Measurements from ENCODE around the gene RPL9. TPM values are rescaled to one million over a fixed set of nuclear protein-coding genes. Genes with fewer than 3 reads are reported as not detected.

The RPL9 gene
- total and polyA plus RNA-seq, 2 of the 4 experiments (the other 2 are of a cell fraction), result 1,627 to 1,905 TPM

DNA sequence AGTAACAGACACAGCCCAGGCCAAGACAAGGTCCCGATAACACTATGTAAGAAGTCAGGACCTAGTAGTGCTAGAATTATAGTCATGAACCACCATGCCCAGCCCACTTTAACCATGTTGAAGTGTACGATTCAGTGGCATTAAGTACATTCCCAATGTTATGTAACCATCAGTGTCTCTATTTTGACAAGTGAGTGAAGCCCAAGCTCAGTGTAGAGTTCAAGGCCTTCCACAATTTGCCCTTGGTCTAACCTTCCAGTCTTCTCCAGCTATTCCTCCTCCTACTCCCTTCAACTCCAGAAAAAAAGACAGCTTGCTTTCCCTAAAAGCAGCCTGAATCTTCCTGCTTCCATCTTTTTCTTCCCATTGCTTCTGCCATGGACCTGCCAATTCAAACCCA lies 31.6 kb upstream of the RPL9 start:
- ATAC-seq (ENCODE audit: low read depth), result no peak
- Histone ChIP-seq H4K20me1 (ENCODE audit: insufficient read depth, low read length) (no peaks in the 10 kb centered on the region), H2AK9ac (replicated peaks; ENCODE audit: low read depth, low read length, poor library complexity) (no peak overlapping the region), H2BK15ac (ENCODE audit: low read depth, low read length) (no peak overlapping the region), H3K27ac (ENCODE audit: insufficient read depth, low read length) (no peak overlapping the region), H3K4ac (ENCODE audit: low read depth, low read length) (no peak overlapping the region), H3K18ac (ENCODE audit: low read depth, low read length) (no peak overlapping the region), H2BK5ac (ENCODE audit: low read depth, low read length, poor library complexity, severe bottlenecking) (no peak overlapping the region), H3K4me2 (ENCODE audit: low read depth, low read length) (no peak overlapping the region), H4K91ac (ENCODE audit: insufficient read depth, low read depth, low read length) (no peak overlapping the region), H2AK5ac (ENCODE audit: low read depth, low read length) (no peak overlapping the region), H3K36me3 (ENCODE audit: control insufficient read depth, insufficient read depth, low read length) (no peaks in the 10 kb centered on the region), H3K27me3 (ENCODE audit: control insufficient read depth, insufficient read depth, low read length) (no peaks in the 10 kb centered on the region), H3K9me3 (ENCODE audit: control insufficient read depth, insufficient read depth, low read length) (no peaks in the 10 kb centered on the region), H3K4me3 (ENCODE audit: insufficient read depth, low read depth, low read length) (no peak overlapping the region), H3K9ac (ENCODE audit: low read depth, low read length) (no peak overlapping the region), H3K79me1 (ENCODE audit: low read depth in 1 of 2, low read length in 2 of 2) (no peaks in the 10 kb centered on the region), H3K56ac (ENCODE audit: extremely low read depth, insufficient read depth, low read length) (no peak overlapping the region), H3K9me1 (ENCODE audit: insufficient read depth, low read length) (no peaks in the 10 kb centered on the region), H3K4me1 (ENCODE audit: control insufficient read depth, insufficient read depth, low read length) (no peaks in the 10 kb centered on the region), H2BK120ac (ENCODE audit: low read depth, low read length) (no peak overlapping the region), H3K14ac (replicated peaks; ENCODE audit: low read depth, low read length) (no peak overlapping the region), H3K23ac (ENCODE audit: low read depth, low read length) (no peak overlapping the region), H2BK20ac (ENCODE audit: low read depth, low read length) (no peak overlapping the region), H2AFZ (replicated peaks; ENCODE audit: low read length, poor library complexity) (no peak overlapping the region), H4K5ac (ENCODE audit: low read depth, low read length) (no peak overlapping the region), H4K8ac (ENCODE audit: low read depth in 2 of 2, low read length in 2 of 2) (no peak overlapping the region)
- intact Hi-C loops (cut with micrococcal nuclease), result no loop called here
- CTCF ChIA-PET, result interaction anchor here (1.0 kb wide), 1 partner anchor 19 kb away, joined by 3 read pairs; no protein-coding TSS in a partner anchor
- BruUV-seq (replicated peaks), result no TSS peak
- dilution Hi-C loops (cut with HindIII; ENCODE audit: low sequenced_read_pairs, unreplicated experiment), result no loop called here
- no CpG with 5 or more reads among the region's 2 CpGs for WGBS, 2 experiments (ENCODE audit: extremely low coverage in 2 of 2, insufficient read length in 1 of 2)
- in situ Hi-C loops (cut with MboI; ENCODE audit: low sequenced_read_pairs), result no loop called here
- no peak for TF ChIP-seq MXI1 (IDR thresholded peaks at IDR 0.05; ENCODE audit: borderline replicate concordance, low read depth, low read length)
- no peak for TF ChIP-seq FOS (IDR thresholded peaks at IDR 0.05; ENCODE audit: low read depth, low read length)
- no peak for TF ChIP-seq BHLHE40 (IDR thresholded peaks at IDR 0.05; ENCODE audit: low read depth, low read length)
- no peak for TF ChIP-seq NFE2L2 (IDR thresholded peaks at IDR 0.05; ENCODE audit: low read depth, low read length)
- TF ChIP-seq, protein P1, sequence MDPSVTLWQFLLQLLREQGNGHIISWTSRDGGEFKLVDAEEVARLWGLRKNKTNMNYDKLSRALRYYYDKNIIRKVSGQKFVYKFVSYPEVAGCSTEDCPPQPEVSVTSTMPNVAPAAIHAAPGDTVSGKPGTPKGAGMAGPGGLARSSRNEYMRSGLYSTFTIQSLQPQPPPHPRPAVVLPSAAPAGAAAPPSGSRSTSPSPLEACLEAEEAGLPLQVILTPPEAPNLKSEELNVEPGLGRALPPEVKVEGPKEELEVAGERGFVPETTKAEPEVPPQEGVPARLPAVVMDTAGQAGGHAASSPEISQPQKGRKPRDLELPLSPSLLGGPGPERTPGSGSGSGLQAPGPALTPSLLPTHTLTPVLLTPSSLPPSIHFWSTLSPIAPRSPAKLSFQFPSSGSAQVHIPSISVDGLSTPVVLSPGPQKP (IDR thresholded peaks at IDR 0.05; ENCODE audit: borderline replicate concordance, low read depth, low read length), result no peak
- no peak for TF ChIP-seq MAFK (IDR thresholded peaks at IDR 0.05; ENCODE audit: low read depth, low read length)
- TF ChIP-seq, protein P2, sequence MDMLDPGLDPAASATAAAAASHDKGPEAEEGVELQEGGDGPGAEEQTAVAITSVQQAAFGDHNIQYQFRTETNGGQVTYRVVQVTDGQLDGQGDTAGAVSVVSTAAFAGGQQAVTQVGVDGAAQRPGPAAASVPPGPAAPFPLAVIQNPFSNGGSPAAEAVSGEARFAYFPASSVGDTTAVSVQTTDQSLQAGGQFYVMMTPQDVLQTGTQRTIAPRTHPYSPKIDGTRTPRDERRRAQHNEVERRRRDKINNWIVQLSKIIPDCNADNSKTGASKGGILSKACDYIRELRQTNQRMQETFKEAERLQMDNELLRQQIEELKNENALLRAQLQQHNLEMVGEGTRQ (IDR thresholded peaks at IDR 0.05; ENCODE audit: low read depth, low read length), result no peak
- no peak for TF ChIP-seq RAD21 (IDR thresholded peaks at IDR 0.05; ENCODE audit: low read length)
- TF ChIP-seq SMC3 (IDR thresholded peaks at IDR 0.05; ENCODE audit: low read depth, low read length), result no peak
- no peak for TF ChIP-seq MAZ (IDR thresholded peaks at IDR 0.05; ENCODE audit: borderline replicate concordance, low read depth, low read length)
- TF ChIP-seq CEBPB (IDR thresholded peaks at IDR 0.05; ENCODE audit: low read depth, low read length), result no peak
- TF ChIP-seq, protein P3, sequence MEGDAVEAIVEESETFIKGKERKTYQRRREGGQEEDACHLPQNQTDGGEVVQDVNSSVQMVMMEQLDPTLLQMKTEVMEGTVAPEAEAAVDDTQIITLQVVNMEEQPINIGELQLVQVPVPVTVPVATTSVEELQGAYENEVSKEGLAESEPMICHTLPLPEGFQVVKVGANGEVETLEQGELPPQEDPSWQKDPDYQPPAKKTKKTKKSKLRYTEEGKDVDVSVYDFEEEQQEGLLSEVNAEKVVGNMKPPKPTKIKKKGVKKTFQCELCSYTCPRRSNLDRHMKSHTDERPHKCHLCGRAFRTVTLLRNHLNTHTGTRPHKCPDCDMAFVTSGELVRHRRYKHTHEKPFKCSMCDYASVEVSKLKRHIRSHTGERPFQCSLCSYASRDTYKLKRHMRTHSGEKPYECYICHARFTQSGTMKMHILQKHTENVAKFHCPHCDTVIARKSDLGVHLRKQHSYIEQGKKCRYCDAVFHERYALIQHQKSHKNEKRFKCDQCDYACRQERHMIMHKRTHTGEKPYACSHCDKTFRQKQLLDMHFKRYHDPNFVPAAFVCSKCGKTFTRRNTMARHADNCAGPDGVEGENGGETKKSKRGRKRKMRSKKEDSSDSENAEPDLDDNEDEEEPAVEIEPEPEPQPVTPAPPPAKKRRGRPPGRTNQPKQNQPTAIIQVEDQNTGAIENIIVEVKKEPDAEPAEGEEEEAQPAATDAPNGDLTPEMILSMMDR (conservative IDR thresholded peaks at IDR 0.05; ENCODE audit: low read depth, low read length), result no peak
- no peak for TF ChIP-seq RFX5 (IDR thresholded peaks at IDR 0.05; ENCODE audit: low read depth, low read length)
- TF ChIP-seq CHD1 (IDR thresholded peaks at IDR 0.05; ENCODE audit: low read depth, low read length), result no peak
- no peak for TF ChIP-seq POLR2A (IDR thresholded peaks at IDR 0.05; ENCODE audit: low read depth, low read length)
- TF ChIP-seq RCOR1 (IDR thresholded peaks at IDR 0.05; ENCODE audit: insufficient replicate concordance, low read length), result no peak
- POLR2A ChIA-PET (ENCODE audit: unreplicated experiment), result no interaction called here
- no peak for DNase-seq
